ENCODE results near the gene SH3TC1. TPM values are rescaled to one million over a fixed set of nuclear protein-coding genes. Genes with fewer than 3 reads are reported as not detected.

Gene SH3TC1
- total and polyA plus RNA-seq, 2 of the 8 experiments (the other 6 are each of a cell fraction or from before 2014, with no cell fraction given): 0.15 TPM; not detected in 1

DNA sequence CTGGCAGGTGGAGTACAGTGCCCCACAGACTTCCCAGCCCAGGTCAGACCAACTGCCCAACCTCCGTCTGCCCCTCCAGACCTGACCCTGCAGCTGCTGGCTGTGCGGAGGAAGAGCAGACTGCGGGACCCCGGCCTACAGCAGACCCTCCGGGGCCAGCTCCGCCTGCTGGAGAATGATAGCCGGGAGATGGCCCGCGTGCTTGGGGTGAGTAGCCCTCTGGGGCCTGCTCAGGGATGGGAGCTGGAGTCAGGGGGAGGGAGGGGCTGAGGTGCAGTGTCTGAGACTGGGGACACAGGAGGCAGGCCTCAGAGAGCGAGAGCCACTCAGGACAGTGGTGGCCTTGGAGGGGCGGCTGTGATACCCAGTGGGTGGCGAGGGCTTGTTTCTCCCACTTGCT lies 13.5 kb downstream of the SH3TC1 start (continued):
- TF ChIP-seq, protein P1, sequence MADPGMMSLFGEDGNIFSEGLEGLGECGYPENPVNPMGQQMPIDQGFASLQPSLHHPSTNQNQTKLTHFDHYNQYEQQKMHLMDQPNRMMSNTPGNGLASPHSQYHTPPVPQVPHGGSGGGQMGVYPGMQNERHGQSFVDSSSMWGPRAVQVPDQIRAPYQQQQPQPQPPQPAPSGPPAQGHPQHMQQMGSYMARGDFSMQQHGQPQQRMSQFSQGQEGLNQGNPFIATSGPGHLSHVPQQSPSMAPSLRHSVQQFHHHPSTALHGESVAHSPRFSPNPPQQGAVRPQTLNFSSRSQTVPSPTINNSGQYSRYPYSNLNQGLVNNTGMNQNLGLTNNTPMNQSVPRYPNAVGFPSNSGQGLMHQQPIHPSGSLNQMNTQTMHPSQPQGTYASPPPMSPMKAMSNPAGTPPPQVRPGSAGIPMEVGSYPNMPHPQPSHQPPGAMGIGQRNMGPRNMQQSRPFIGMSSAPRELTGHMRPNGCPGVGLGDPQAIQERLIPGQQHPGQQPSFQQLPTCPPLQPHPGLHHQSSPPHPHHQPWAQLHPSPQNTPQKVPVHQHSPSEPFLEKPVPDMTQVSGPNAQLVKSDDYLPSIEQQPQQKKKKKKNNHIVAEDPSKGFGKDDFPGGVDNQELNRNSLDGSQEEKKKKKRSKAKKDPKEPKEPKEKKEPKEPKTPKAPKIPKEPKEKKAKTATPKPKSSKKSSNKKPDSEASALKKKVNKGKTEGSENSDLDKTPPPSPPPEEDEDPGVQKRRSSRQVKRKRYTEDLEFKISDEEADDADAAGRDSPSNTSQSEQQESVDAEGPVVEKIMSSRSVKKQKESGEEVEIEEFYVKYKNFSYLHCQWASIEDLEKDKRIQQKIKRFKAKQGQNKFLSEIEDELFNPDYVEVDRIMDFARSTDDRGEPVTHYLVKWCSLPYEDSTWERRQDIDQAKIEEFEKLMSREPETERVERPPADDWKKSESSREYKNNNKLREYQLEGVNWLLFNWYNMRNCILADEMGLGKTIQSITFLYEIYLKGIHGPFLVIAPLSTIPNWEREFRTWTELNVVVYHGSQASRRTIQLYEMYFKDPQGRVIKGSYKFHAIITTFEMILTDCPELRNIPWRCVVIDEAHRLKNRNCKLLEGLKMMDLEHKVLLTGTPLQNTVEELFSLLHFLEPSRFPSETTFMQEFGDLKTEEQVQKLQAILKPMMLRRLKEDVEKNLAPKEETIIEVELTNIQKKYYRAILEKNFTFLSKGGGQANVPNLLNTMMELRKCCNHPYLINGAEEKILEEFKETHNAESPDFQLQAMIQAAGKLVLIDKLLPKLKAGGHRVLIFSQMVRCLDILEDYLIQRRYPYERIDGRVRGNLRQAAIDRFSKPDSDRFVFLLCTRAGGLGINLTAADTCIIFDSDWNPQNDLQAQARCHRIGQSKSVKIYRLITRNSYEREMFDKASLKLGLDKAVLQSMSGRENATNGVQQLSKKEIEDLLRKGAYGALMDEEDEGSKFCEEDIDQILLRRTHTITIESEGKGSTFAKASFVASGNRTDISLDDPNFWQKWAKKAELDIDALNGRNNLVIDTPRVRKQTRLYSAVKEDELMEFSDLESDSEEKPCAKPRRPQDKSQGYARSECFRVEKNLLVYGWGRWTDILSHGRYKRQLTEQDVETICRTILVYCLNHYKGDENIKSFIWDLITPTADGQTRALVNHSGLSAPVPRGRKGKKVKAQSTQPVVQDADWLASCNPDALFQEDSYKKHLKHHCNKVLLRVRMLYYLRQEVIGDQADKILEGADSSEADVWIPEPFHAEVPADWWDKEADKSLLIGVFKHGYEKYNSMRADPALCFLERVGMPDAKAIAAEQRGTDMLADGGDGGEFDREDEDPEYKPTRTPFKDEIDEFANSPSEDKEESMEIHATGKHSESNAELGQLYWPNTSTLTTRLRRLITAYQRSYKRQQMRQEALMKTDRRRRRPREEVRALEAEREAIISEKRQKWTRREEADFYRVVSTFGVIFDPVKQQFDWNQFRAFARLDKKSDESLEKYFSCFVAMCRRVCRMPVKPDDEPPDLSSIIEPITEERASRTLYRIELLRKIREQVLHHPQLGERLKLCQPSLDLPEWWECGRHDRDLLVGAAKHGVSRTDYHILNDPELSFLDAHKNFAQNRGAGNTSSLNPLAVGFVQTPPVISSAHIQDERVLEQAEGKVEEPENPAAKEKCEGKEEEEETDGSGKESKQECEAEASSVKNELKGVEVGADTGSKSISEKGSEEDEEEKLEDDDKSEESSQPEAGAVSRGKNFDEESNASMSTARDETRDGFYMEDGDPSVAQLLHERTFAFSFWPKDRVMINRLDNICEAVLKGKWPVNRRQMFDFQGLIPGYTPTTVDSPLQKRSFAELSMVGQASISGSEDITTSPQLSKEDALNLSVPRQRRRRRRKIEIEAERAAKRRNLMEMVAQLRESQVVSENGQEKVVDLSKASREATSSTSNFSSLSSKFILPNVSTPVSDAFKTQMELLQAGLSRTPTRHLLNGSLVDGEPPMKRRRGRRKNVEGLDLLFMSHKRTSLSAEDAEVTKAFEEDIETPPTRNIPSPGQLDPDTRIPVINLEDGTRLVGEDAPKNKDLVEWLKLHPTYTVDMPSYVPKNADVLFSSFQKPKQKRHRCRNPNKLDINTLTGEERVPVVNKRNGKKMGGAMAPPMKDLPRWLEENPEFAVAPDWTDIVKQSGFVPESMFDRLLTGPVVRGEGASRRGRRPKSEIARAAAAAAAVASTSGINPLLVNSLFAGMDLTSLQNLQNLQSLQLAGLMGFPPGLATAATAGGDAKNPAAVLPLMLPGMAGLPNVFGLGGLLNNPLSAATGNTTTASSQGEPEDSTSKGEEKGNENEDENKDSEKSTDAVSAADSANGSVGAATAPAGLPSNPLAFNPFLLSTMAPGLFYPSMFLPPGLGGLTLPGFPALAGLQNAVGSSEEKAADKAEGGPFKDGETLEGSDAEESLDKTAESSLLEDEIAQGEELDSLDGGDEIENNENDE (IDR thresholded peaks at IDR 0.05; ENCODE audit: insufficient replicate concordance, low read length): no peak
